Parathyroid adenoma (tissue), 2 donors: ENCODE results near the gene BMPER.
A peak's percentile ranks its signal among the peaks of the same experiment; 100 is the strongest.

Experiments used
- H2AFZ ChIP-seq: fragments of 300-600 bp; sonication (generic); one replicate; pipeline ENCODE4 v1.7.0; 2017; ENCODE audit warnings: antibody characterized with exemption, mild to moderate bottlenecking
- H3K27ac ChIP-seq: fragments of 300-600 bp; sonication (generic); one replicate; pipeline ENCODE4 v1.7.0; 2017
- H3K27me3 ChIP-seq: fragments of 300-600 bp; sonication (generic); one replicate; pipeline ENCODE4 v1.7.0; 2017; ENCODE audit warnings: low read length; ENCODE audit not compliant: control insufficient read depth, insufficient read depth
- H3K36me3 ChIP-seq: fragments of 300-600 bp; sonication (generic); one replicate; pipeline ENCODE4 v1.7.0; 2017; ENCODE audit warnings: low read length; ENCODE audit not compliant: control insufficient read depth, insufficient read depth
- H3K4me1 ChIP-seq: fragments of 300-600 bp; sonication (generic); one replicate; pipeline ENCODE4 v1.7.0; 2017; ENCODE audit warnings: control low read depth
- H3K4me2 ChIP-seq: fragments of 300-600 bp; sonication (generic); one replicate; pipeline ENCODE4 v1.7.0; 2017; ENCODE audit warnings: low read length
- H3K4me3 ChIP-seq: fragments of 300-600 bp; sonication (generic); one replicate; pipeline ENCODE4 v1.7.0; 2017; ENCODE audit warnings: low read depth, low read length
- H3K79me2 ChIP-seq: fragments of 300-600 bp; sonication (generic); one replicate; pipeline ENCODE4 v1.7.0; 2017; ENCODE audit warnings: control low read depth
- H3K9ac ChIP-seq: fragments of 300-600 bp; sonication (generic); one replicate; pipeline ENCODE4 v1.7.0; 2017; ENCODE audit warnings: mild to moderate bottlenecking
- H3K9me3 ChIP-seq: fragments of 300-600 bp; sonication (generic); one replicate; pipeline ENCODE4 v1.7.0; 2017; ENCODE audit warnings: low read length; ENCODE audit not compliant: control insufficient read depth
- CTCF ChIP-seq: fragments of 300-600 bp; sonication (generic); IDR thresholded peaks from one replicate; pipeline ENCODE4 v1.7.0; 2017; ENCODE audit warnings: antibody characterized with exemption, mild to moderate bottlenecking
- donor health status: primary hyperparathyroidism.

The BMPER gene

GRCh38 chr7:34130558-34131295, 225.4 kb downstream of the BMPER start:
- Histone ChIP-seq H3K36me3 (no peaks in the 10 kb centered on the region), H3K79me2 (no peaks in the 10 kb centered on the region), H3K4me3 (no peak overlapping the region), H3K4me2 (no peak overlapping the region), H3K4me1 (peaks cover 18% of the 10 kb centered on the region), H3K9me3 (no peaks in the 10 kb centered on the region), H3K27me3 (no peaks in the 10 kb centered on the region), H3K9ac (no peak overlapping the region), H2AFZ (peak overlapping the region; percentile 53), H3K27ac (no peak overlapping the region)
- no peak for TF ChIP-seq CTCF

GRCh38 chr7:34131371-34131770, 226.0 kb downstream of the BMPER start:
- Histone ChIP-seq H3K4me3 (no peak overlapping the region), H3K27me3 (no peaks in the 10 kb centered on the region), H3K9ac (no peak overlapping the region), H3K27ac (no peak overlapping the region), H3K36me3 (no peaks in the 10 kb centered on the region), H3K4me2 (no peak overlapping the region), H3K79me2 (no peaks in the 10 kb centered on the region), H2AFZ (no peak overlapping the region), H3K4me1 (peaks cover 25% of the 10 kb centered on the region), H3K9me3 (no peaks in the 10 kb centered on the region)
- TF ChIP-seq CTCF: no peak

GRCh38 chr7:34133356-34133982, 228.1 kb downstream of the BMPER start:
- H2AFZ ChIP-seq: no peak overlapping the region
- no peaks in the 10 kb centered on the region for H3K9me3 ChIP-seq
- H3K36me3 ChIP-seq: no peaks in the 10 kb centered on the region
- no peak overlapping the region for H3K27ac ChIP-seq
- no peak overlapping the region for H3K9ac ChIP-seq
- no peak for TF ChIP-seq CTCF
- H3K4me3 ChIP-seq: no peak overlapping the region
- no peak overlapping the region for H3K4me2 ChIP-seq
- H3K27me3 ChIP-seq: no peaks in the 10 kb centered on the region
- peaks cover 25% of the 10 kb centered on the region for H3K4me1 ChIP-seq
- no peaks in the 10 kb centered on the region for H3K79me2 ChIP-seq

DNA sequence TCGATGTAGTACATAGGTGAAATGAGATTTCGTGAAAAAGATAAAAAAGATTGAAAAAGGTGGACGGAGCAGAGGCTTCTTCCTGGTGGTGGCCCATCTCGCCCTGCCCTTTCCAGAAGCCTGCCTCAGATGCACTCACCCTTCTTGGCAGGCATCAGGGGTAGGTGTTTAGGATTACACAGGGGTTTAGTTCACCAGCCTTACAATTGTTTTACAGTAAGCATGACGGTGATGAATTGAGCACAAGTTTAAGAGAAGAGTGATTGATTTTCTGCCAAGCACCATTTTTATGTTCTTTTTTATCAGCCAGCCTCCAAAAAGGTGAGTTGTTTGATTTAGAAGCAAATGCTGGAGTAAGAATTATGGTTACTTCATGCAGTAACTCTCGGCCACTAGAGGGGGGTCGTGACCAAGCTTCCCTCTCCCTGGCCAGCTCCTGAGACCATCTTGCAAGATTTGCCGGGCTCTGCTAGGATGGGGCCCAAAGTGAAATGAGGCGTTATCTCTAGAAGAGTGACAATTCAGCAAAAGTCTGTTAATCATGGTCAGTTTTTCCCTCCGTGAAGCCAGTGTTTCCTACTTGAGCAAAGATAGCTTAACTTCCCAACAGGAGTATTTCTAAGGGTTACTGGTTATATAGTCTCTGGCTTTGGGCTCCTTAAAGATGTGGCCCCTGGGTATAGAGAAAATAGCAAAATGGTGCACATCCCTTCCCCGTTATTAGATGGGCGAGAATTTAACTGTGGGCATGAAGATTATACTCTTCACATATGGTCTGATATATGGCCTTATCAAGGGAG, 228.8 kb downstream of the BMPER start:
- peaks cover 25% of the 10 kb centered on the region for H3K4me1 ChIP-seq
- peak; percentile 91 for TF ChIP-seq CTCF
- H3K9me3 ChIP-seq: no peaks in the 10 kb centered on the region
- no peak overlapping the region for H3K9ac ChIP-seq
- H3K36me3 ChIP-seq: no peaks in the 10 kb centered on the region
- no peak overlapping the region for H3K27ac ChIP-seq
- H3K4me3 ChIP-seq: no peak overlapping the region
- peak overlapping the region; percentile 40 for H2AFZ ChIP-seq
- no peaks in the 10 kb centered on the region for H3K79me2 ChIP-seq
- H3K27me3 ChIP-seq: no peaks in the 10 kb centered on the region
- H3K4me2 ChIP-seq: no peak overlapping the region
